HG02623 (cell line): Measurements from ENCODE around the gene IKBKE.

Experiments used
- ATAC-seq: cut with Tn5 transposase; IDR thresholded peaks from one replicate; pipeline ENCODE4 v1.9.1; 2021; ENCODE audit warnings: moderate library complexity; ENCODE audit not compliant: unreplicated experiment

IKBKE gene

GRCh38 chr1:206538901-206539640, 68.8 kb downstream of the IKBKE start:
- no peak for ATAC-seq

GRCh38 chr1:206540044-206540780, 69.9 kb downstream of the IKBKE start:
- ATAC-seq = no peak

DNA sequence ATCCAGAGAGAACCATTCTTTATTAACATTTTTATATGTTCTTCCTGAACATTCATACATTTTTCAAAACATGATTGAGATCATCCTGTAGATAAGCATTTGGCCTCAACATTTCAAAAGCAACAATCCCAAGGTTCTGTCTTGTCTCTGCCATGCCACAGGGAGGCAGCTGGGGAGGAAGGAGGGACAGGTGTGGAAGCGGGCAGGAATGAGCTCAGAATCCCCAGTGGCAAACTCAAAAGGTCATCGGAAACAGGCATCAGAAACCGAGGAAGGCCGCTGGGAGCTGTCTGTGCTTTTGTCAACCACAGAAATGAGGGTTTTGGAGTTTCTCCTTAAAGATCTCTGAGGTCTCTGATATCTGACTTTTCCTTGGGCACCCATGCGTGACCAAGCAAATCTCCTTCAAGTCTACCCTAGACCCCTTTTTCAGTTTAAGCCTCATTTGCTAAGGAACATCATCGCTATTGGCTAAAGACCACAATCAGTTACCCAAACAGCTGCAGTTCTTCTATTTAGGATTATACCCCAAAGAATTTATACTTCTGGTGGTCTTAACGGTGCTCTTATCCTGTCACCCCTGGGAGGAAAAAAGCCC, 71.1 kb downstream of the IKBKE start:
- no peak for ATAC-seq

GRCh38 chr1:206544562-206545257, 74.4 kb downstream of the IKBKE start:
- no peak for ATAC-seq

- no peak for ATAC-seq
Measured at GRCh38 chr1:206545351-206545750, 75.1 kb downstream of the IKBKE start.
